ENCODE results near the gene B3GNT7. TPM values are rescaled to one million over a fixed set of nuclear protein-coding genes. Genes with fewer than 3 reads are reported as not detected.
"Not testable (repeated sequence)": the region's sequence is repeated elsewhere in the genome, so short reads cannot be mapped to it uniquely, and the experiment has no call there.

Gene B3GNT7
- total RNA-seq, 1 donor from 2014 or later, result 4.2 TPM

DNA sequence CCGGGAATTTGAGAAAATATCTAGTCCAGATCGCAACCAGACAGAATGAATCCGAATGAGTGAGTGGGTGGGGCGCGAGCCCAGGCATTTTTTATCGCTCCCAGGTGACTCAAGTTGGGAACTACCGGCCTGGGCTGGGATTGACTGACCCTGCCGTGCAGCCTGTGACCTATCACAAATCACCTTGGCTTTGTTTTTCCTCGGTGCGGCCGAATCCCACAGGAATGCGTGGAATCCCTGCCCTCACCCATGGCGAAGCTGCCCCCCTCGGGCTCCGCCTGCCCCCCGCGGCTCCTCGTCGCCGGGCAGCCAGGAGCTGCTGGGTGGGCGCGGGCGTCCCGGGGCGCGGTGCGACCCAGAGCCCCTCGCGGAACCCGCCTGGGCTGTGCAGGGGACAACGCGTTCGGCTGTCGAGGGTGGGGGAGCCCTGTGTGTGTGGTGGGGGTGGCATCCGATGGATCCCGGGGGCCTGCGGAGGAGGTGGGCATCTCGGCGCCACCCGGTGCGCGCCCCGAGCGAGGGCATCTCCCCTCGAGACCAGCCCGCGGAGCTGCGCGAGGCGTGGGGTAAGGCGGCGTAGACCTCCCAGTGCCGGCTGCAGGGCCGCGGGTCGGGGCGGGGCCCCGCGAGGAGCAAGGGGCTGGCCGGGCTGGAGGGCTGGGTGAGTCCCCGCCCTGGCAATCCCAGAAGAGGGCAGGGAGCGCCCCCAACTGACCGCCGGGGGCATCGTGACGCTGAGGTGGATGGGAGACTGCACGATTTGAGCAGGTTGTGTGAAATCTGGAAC is 16.5 kb downstream of the B3GNT7 start:
- ATAC-seq (peak; percentile 98), DNase-seq (ENCODE audit: low spot score) (peak; percentile 92)
- intact Hi-C loops (cut with DNase I), result loop anchor here (5.0 kb wide), 1 partner anchor 180 kb away; no protein-coding TSS in a partner anchor

- intact Hi-C loops (cut with DNase I), result loop anchor here (5.0 kb wide), 1 partner anchor 180 kb away; no protein-coding TSS in a partner anchor
- DNase-seq (ENCODE audit: low spot score) (no peak), ATAC-seq (peak; percentile 25)
Observed at GRCh38 chr2:231412618-231412963, 17.1 kb downstream of the B3GNT7 start.

- intact Hi-C loops (cut with DNase I), result loop anchor here (5.0 kb wide), 1 partner anchor 181 kb away; no protein-coding TSS in a partner anchor
- ATAC-seq (no peak), DNase-seq (ENCODE audit: low spot score) (no peak)
Observed at GRCh38 chr2:231413456-231413855, 17.9 kb downstream of the B3GNT7 start.

- intact Hi-C loops (cut with DNase I), result loop anchor here (5.0 kb wide), 1 partner anchor 182 kb away; no protein-coding TSS in a partner anchor
- DNase-seq (ENCODE audit: low spot score) (no peak), ATAC-seq (no peak)
Observed at GRCh38 chr2:231413921-231414476, 18.5 kb downstream of the B3GNT7 start.

GRCh38 chr2:231415029-231415428 is 19.5 kb downstream of the B3GNT7 start:
- ATAC-seq (no peak), DNase-seq (ENCODE audit: low spot score) (no peak)
- intact Hi-C loops (cut with DNase I), result no loop called here

- ATAC-seq, result no peak
- intact Hi-C loops (cut with DNase I), result no loop called here
- no peak for DNase-seq (ENCODE audit: low spot score)
Observed at GRCh38 chr2:231418820-231419640, 23.5 kb downstream of the B3GNT7 start.

DNA sequence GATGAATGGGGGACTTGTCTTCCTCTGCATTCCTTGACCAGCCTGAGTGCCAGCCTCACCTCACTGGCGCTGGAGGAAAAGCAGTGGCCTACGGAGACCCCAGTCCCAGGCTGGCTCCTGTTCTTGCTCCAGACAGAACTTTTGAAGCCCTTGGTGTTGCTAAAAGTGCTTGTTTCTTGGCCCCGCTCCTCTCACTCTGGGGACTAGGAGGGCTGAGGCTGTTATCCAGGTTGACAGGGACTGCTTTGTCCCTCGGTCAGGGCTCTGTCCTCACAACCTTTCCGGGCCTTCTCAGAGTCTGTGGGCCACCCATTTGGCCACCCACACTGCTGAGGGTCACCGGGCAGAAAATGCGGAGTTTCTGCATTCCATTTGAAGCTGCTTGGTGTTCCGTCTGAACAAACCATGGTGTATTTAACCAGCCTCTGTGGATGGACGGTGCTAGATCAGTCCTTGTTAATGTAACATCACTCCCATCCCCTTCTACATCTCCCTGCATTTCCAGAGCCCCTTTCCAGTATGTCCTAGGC is 25.6 kb downstream of the B3GNT7 start:
- no peak for ATAC-seq
- no peak for DNase-seq (ENCODE audit: low spot score)
- intact Hi-C loops (cut with DNase I), result no loop called here

DNA sequence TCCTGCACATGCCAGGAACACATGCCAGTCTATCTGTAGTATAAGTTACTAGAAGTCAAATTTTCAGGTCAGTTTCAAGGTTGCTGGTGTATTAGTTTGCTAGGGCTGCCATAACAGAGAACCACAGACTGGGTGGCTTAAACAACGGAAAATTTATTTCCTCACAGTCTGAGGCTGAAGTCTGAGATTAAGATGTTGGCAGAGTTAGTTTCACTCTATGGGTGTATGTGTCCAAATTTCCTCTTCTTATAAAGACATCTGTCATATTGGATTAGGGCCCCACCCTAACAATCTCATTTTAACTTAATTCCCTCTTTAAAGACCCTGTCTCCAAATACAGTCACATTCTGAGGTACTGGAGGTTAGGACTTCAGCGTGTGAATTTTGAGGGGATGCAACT is 26.5 kb downstream of the B3GNT7 start:
- no peak for ATAC-seq
- no peak for DNase-seq (ENCODE audit: low spot score)

DNA sequence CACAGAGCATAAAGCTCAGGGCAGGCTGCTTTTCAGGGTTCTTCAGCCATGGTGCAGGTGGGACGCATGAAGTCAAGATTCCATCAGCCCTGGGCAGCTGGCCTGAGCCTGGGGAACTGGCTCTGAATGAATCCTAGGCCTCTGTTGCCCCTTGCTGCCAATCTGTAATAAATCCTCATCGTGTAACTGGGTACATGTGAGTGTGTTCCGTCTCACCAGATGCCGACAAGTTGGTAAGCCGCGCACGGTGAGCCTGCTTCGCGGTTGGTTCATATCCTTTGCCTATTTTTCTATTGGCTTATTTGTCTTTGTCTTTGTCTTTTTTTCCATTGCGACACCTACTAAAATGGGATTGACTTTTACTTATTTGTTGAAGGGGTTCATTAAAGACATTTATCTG is 27.7 kb downstream of the B3GNT7 start:
- intact Hi-C loops (cut with DNase I), result no loop called here
- ATAC-seq (no peak), DNase-seq (ENCODE audit: low spot score) (no peak)

More for the DNA sequence above, 26.5 kb downstream of the B3GNT7 start:
- intact Hi-C loops (cut with DNase I), result no loop called here

- DNase-seq (ENCODE audit: low spot score) (no peak), ATAC-seq (no peak)
- intact Hi-C loops (cut with DNase I), result no loop called here
Observed at GRCh38 chr2:231425291-231425810, 29.8 kb downstream of the B3GNT7 start.

GRCh38 chr2:231425811-231426703 is 30.5 kb downstream of the B3GNT7 start:
- intact Hi-C loops (cut with DNase I), result no loop called here
- ATAC-seq (no peak), DNase-seq (ENCODE audit: low spot score) (no peak)

GRCh38 chr2:231427116-231427515 is 31.6 kb downstream of the B3GNT7 start:
- no peak for DNase-seq (ENCODE audit: low spot score)
- ATAC-seq, result no peak
- intact Hi-C loops (cut with DNase I), result no loop called here

GRCh38 chr2:231429152-231429551 is 33.6 kb downstream of the B3GNT7 start:
- intact Hi-C loops (cut with DNase I), result no loop called here
- ATAC-seq, result no peak
- DNase-seq (ENCODE audit: low spot score), result no peak

- ATAC-seq (no peak), DNase-seq (ENCODE audit: low spot score) (no peak)
- intact Hi-C loops (cut with DNase I), result no loop called here
Observed at GRCh38 chr2:231429901-231430300, 34.4 kb downstream of the B3GNT7 start.

DNA sequence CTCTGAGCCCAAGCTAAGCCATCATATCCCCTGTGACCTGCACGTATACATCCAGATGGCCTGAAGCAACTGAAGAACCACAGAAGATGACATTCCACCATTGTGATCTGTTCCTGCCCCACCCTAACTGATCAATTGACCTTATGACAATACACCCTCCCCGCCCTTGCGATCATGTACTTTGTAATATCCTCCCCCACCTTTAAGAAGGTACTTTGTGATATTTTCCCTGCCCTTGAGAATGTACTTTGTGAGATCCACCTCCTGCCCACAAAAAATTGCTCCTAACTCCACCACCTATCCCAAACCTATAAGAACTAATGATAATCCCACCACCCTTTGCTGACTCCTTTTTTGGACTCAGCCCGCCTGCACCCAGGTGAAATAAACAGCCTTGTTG is 34.9 kb downstream of the B3GNT7 start:
- ATAC-seq; DNase-seq (ENCODE audit: low spot score); intact Hi-C loops (cut with DNase I): not testable (repeated sequence)

GRCh38 chr2:231431606-231432005 is 36.1 kb downstream of the B3GNT7 start:
- no peak for ATAC-seq
- intact Hi-C loops (cut with DNase I), result no loop called here
- no peak for DNase-seq (ENCODE audit: low spot score)

DNA sequence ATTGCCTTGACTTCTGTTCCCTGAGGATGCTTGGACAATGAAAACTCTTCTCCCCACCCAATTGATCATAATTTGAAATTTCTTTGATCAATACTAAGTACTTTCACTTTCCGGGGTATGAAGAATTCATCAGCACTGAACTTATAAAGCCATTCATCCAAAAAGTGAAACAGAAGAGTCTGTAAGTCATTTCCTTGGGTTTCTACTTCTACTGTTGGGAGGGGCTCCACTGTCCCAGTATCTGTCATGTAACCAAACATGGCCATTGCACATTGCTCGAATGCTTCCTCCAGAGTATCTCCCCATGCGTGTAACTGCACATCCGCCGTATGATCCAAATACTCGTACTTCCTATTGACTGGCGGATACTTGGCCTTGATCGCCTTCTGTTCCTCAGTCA is 38.5 kb downstream of the B3GNT7 start:
- ATAC-seq, result no peak
- intact Hi-C loops (cut with DNase I), result no loop called here
- peak; percentile 13 for DNase-seq (ENCODE audit: low spot score)

- intact Hi-C loops (cut with DNase I), result no loop called here
- DNase-seq (ENCODE audit: low spot score) (peak; percentile 32), ATAC-seq (no peak)
Observed at GRCh38 chr2:231436957-231437356, 41.4 kb downstream of the B3GNT7 start.

Data from sciatic nerve (tissue), 2 donors.